ENCODE results near the gene SERGEF.

Gene SERGEF

GRCh38 chr11:17766590-17766989, 246.3 kb downstream of the SERGEF start:
- no peak for DNase-seq

- DNase-seq: no peak
Observed at GRCh38 chr11:17766073-17766359, 246.8 kb downstream of the SERGEF start.

- DNase-seq: no peak
Observed at GRCh38 chr11:17765356-17766072, 247.3 kb downstream of the SERGEF start.

GRCh38 chr11:17764446-17765218, 248.2 kb downstream of the SERGEF start:
- no peak for DNase-seq

- DNase-seq: no peak
Observed at GRCh38 chr11:17763703-17764102, 249.1 kb downstream of the SERGEF start.

- DNase-seq: no peak
Observed at GRCh38 chr11:17763244-17763643, 249.6 kb downstream of the SERGEF start.

- no peak for DNase-seq
Observed at GRCh38 chr11:17762309-17762974, 250.4 kb downstream of the SERGEF start.

GRCh38 chr11:17760102-17761029, 252.5 kb downstream of the SERGEF start:
- no peak for DNase-seq

- no peak for DNase-seq
Observed at GRCh38 chr11:17755891-17756290, 257.0 kb downstream of the SERGEF start.

GRCh38 chr11:17753641-17754040, 259.2 kb downstream of the SERGEF start:
- DNase-seq: no peak

- DNase-seq: no peak
Observed at GRCh38 chr11:17753153-17753552, 259.7 kb downstream of the SERGEF start.

- no peak for DNase-seq
Observed at GRCh38 chr11:17752144-17752543, 260.7 kb downstream of the SERGEF start.

GRCh38 chr11:17751558-17751957, 261.3 kb downstream of the SERGEF start:
- DNase-seq: no peak

- no peak for DNase-seq
Observed at GRCh38 chr11:17750801-17751165, 262.1 kb downstream of the SERGEF start.

- no peak for DNase-seq
Observed at GRCh38 chr11:17750013-17750800, 262.6 kb downstream of the SERGEF start.

- DNase-seq: no peak
Observed at GRCh38 chr11:17748761-17749721, 263.8 kb downstream of the SERGEF start.

- DNase-seq: no peak
Observed at GRCh38 chr11:17748044-17748443, 264.8 kb downstream of the SERGEF start.

GRCh38 chr11:17747131-17747955, 265.5 kb downstream of the SERGEF start:
- DNase-seq: no peak

GRCh38 chr11:17746096-17746495, 266.8 kb downstream of the SERGEF start:
- no peak for DNase-seq

Data from inflammatory macrophage treated with lipopolysaccharide for 4 hours (primary cell).